Embryonic facial prominence (tissue), 1 donor: ENCODE data around the gene RALGDS.

Experiments
- DNase-seq: peaks from one replicate; pipeline ENCODE4 v3.0.0-alpha.2; 2016; ENCODE audit errors: extremely low spot score

Gene RALGDS

GRCh38 chr9:133120501-133121197 lies 391 bp downstream of the RALGDS start:
- no peak for DNase-seq

GRCh38 chr9:133119846-133120500 lies 1.1 kb downstream of the RALGDS start:
- DNase-seq, result no peak

- peak; percentile 43 for DNase-seq
Measured at GRCh38 chr9:133119103-133119845, 1.8 kb downstream of the RALGDS start.

GRCh38 chr9:133118568-133118967 lies 2.5 kb downstream of the RALGDS start:
- no peak for DNase-seq

- no peak for DNase-seq
Measured at GRCh38 chr9:133118179-133118520, 2.9 kb downstream of the RALGDS start.

GRCh38 chr9:133117271-133118178 lies 3.5 kb downstream of the RALGDS start:
- DNase-seq, result no peak

- no peak for DNase-seq
Measured at GRCh38 chr9:133116346-133117231, 4.5 kb downstream of the RALGDS start.

GRCh38 chr9:133115604-133116345 lies 5.3 kb downstream of the RALGDS start:
- DNase-seq, result no peak

GRCh38 chr9:133114886-133115603 lies 6.0 kb downstream of the RALGDS start:
- no peak for DNase-seq

GRCh38 chr9:133113949-133114885 lies 6.8 kb downstream of the RALGDS start:
- DNase-seq, result no peak

- DNase-seq, result no peak
Measured at GRCh38 chr9:133113163-133113948, 7.7 kb downstream of the RALGDS start.

GRCh38 chr9:133112663-133113026 lies 8.4 kb downstream of the RALGDS start:
- DNase-seq, result no peak

- no peak for DNase-seq
Measured at GRCh38 chr9:133111808-133112662, 9.0 kb downstream of the RALGDS start.

- no peak for DNase-seq
Measured at GRCh38 chr9:133109931-133110650, 10.9 kb downstream of the RALGDS start.

GRCh38 chr9:133108794-133109641 lies 12.0 kb downstream of the RALGDS start:
- no peak for DNase-seq
